Uterus (tissue), 4 donors: ENCODE data around the gene NRROS. TPM values are rescaled to one million over a fixed set of nuclear protein-coding genes. Genes with fewer than 3 reads are reported as not detected.
"Not testable (repeated sequence)": the region's sequence is repeated elsewhere in the genome, so short reads cannot be mapped to it uniquely, and the experiment has no call there.

Experiments
- DNase-seq, 2 donors: peaks; one replicate each; pipeline ENCODE4 v3.0.0-alpha.2; 2019 to 2020
- H3K27ac ChIP-seq, 2 donors: fragments of 200-600 bp; sonication (generic); 1 replicate in 1 of 2; 2 replicates in 1 of 2; pipeline ENCODE4 v1.5.1; 2016 to 2018
- H3K27me3 ChIP-seq, 2 donors: fragments of 200-600 bp; sonication (generic); one replicate each; pipeline ENCODE4 v1.5.1; 2018 to 2019; ENCODE audit warnings: control low read depth in 1 of 2
- H3K36me3 ChIP-seq, 2 donors: fragments of 200-600 bp; sonication (generic); one replicate each; pipeline ENCODE4 v1.5.1; 2019; ENCODE audit warnings: control low read depth in 1 of 2
- H3K4me1 ChIP-seq, 2 donors: fragments of 200-600 bp; sonication (generic); one replicate each; pipeline ENCODE4 v1.5.1; 2018 to 2019; ENCODE audit warnings: control low read depth in 1 of 2
- H3K4me3 ChIP-seq, 2 donors: fragments of 200-600 bp; sonication (generic); 1 replicate in 1 of 2; 2 replicates in 1 of 2; pipeline ENCODE4 v1.5.1; 2018 to 2019; ENCODE audit warnings: mild to moderate bottlenecking in 1 of 2
- H3K9me3 ChIP-seq, 2 donors: fragments of 200-600 bp; sonication (generic); one replicate each; pipeline ENCODE4 v1.5.1; 2019; ENCODE audit warnings: control low read depth in 1 of 2
- POLR2A ChIP-seq, 2 donors: fragments of 450-650 bp; IDR thresholded peaks; one replicate each; pipeline ENCODE4 v1.6.1; 2016; ENCODE audit warnings: antibody characterized with exemption in 2 of 2, mild to moderate bottlenecking in 1 of 2, moderate library complexity in 1 of 2
- intact Hi-C: fragments of 100-400 bp; cut with DNase I; formaldehyde crosslinking; loops from one replicate; pipeline ENCODE4 v1.15.1; 2023; ENCODE audit warnings: low total_unique reads
- total RNA-seq, 4 donors: library from RNA; depleted of rRNA in 3 of 4; stranded (reverse); fragments of >200 nt in 3 of 4; gene quantifications; one replicate each; pipeline versions ENCODE4 v1.1.0 to v1.2.4, GENCODE V29; 2014 to 2023
- TF ChIP-seq, protein P1 (sequence below), 4 experiments: fragments of 200-600 bp in 2 of 4; fragments of 450-650 bp in 2 of 4; sonication (generic) in 2 of 4; IDR thresholded peaks; one replicate each; pipeline ENCODE4 v1.5.1; 2016 to 2019; ENCODE audit warnings: antibody characterized with exemption in 4 of 4, mild to moderate bottlenecking in 2 of 4, moderate library complexity in 1 of 4
- donor health status: DM: yes; HTN: yes; CAD: no.

NRROS gene
- total RNA-seq, 4 donors from 2014 or later, result 6.5 to 36.8 (median 7.6) TPM

DNA sequence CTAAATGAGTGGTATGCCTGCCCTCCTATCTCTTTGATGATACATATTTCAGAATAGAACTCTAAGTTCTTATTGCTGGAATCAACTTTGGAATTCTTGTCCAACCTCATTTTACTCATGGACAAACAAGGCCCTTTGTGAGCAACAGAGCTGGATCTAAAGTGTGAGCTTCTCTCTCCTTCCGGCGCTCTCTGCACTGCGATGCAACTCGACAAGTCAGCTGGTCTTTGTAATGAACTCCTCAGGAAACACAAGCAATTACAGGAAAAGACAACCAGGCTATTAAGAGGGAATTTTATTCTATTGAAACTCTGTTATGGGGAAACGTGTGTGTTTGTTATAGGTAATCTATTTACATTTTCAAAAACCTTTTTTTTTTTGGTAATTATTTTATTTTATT lies 20.3 kb upstream of the NRROS start:
- DNase-seq, result no peak
- Histone ChIP-seq H3K27ac (peak overlapping the region in 1 of 2 donors; percentile 4), H3K27me3 (no peaks in the 10 kb centered on the region), H3K36me3 (no peaks in the 10 kb centered on the region), H3K4me1 (no peaks in the 10 kb centered on the region), H3K9me3 (no peaks in the 10 kb centered on the region), H3K4me3 (no peak overlapping the region)
- intact Hi-C loops, result no loop called here
- TF ChIP-seq, protein P1, sequence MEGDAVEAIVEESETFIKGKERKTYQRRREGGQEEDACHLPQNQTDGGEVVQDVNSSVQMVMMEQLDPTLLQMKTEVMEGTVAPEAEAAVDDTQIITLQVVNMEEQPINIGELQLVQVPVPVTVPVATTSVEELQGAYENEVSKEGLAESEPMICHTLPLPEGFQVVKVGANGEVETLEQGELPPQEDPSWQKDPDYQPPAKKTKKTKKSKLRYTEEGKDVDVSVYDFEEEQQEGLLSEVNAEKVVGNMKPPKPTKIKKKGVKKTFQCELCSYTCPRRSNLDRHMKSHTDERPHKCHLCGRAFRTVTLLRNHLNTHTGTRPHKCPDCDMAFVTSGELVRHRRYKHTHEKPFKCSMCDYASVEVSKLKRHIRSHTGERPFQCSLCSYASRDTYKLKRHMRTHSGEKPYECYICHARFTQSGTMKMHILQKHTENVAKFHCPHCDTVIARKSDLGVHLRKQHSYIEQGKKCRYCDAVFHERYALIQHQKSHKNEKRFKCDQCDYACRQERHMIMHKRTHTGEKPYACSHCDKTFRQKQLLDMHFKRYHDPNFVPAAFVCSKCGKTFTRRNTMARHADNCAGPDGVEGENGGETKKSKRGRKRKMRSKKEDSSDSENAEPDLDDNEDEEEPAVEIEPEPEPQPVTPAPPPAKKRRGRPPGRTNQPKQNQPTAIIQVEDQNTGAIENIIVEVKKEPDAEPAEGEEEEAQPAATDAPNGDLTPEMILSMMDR (IDR thresholded peaks at IDR 0.05), result no peak
- TF ChIP-seq POLR2A (IDR thresholded peaks at IDR 0.05), result no peak

DNA sequence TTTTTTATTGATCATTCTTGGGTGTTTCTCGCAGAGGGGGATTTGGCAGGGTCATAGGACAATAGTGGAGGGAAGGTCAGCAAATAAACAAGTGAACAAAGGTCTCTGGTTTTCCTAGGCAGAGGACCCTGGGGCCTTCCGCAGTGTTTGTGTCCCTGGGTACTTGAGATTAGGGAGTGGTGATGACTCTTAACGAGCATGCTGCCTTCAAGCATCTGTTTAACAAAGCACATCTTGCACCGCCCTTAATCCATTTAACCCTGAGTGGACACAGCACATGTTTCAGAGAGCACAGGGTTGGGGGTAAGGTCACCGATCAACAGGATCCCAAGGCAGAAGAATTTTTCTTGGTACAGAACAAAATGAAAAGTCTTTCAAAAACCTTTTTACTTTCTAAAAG lies 19.9 kb upstream of the NRROS start:
- H3K9me3 ChIP-seq, H3K36me3 ChIP-seq, intact Hi-C loops, H3K4me3 ChIP-seq, H3K4me1 ChIP-seq, DNase-seq, H3K27me3 ChIP-seq: not testable (repeated sequence)
- peak overlapping the region in 1 of 2 donors; percentile 54 for H3K27ac ChIP-seq

- Histone ChIP-seq H3K27me3 (no peaks in the 10 kb centered on the region), H3K4me1 (no peaks in the 10 kb centered on the region), H3K27ac (peak overlapping the region in 1 of 2 donors; percentile 54), H3K9me3 (no peaks in the 10 kb centered on the region), H3K36me3 (no peaks in the 10 kb centered on the region), H3K4me3 (no peak overlapping the region)
- TF ChIP-seq, protein P1 (IDR thresholded peaks at IDR 0.05), result no peak
- no peak for TF ChIP-seq POLR2A (IDR thresholded peaks at IDR 0.05)
- intact Hi-C loops, result no loop called here
- DNase-seq, result no peak
Observed at GRCh38 chr3:196620161-196620604, 19.3 kb upstream of the NRROS start.

DNA sequence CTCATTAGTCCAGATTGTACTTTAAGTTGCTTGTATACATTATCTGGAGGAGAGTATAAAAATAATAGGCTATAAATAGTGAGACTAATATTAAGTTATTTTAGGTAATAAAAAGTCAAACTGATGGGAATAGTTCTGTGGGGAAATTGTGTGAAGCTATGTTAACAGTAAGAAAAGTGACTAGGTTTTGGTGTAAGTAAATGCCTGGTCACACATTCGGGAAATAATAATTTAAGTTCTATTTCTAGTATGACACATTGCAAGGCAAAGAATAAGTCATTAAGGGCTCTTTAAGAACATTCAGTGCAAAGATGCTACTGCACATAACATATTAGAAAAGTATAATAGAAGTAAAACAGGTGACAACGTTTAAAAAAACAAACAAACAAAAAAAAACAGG lies 18.8 kb upstream of the NRROS start:
- TF ChIP-seq, protein P1 (IDR thresholded peaks at IDR 0.05), result no peak
- no peak for TF ChIP-seq POLR2A (IDR thresholded peaks at IDR 0.05)
- Histone ChIP-seq H3K9me3 (no peaks in the 10 kb centered on the region), H3K27ac (peak overlapping the region in 1 of 2 donors; percentile 4), H3K27me3 (no peaks in the 10 kb centered on the region), H3K36me3 (no peaks in the 10 kb centered on the region), H3K4me1 (no peaks in the 10 kb centered on the region), H3K4me3 (no peak overlapping the region)
- intact Hi-C loops, result no loop called here
- DNase-seq, result no peak

GRCh38 chr3:196621611-196622010 lies 17.9 kb upstream of the NRROS start:
- no peak overlapping the region for H3K4me3 ChIP-seq
- H3K4me1 ChIP-seq, result no peaks in the 10 kb centered on the region
- no peak overlapping the region for H3K27ac ChIP-seq
- no peak for DNase-seq
- TF ChIP-seq, protein P1 (IDR thresholded peaks at IDR 0.05), result no peak
- no peak for TF ChIP-seq POLR2A (IDR thresholded peaks at IDR 0.05)
- H3K36me3 ChIP-seq, result no peaks in the 10 kb centered on the region
- no peaks in the 10 kb centered on the region for H3K27me3 ChIP-seq
- H3K9me3 ChIP-seq, result no peaks in the 10 kb centered on the region
- intact Hi-C loops, result no loop called here
